Activated CD8-positive, alpha-beta memory T cell treated with anti-CD3 and anti-CD28 coated beads, Interleukin-2, amount 50 U/mL, for 24 hours (primary cell): ENCODE results near the gene CD8B2.
"Not testable (repeated sequence)": the region's sequence is repeated elsewhere in the genome, so short reads cannot be mapped to it uniquely, and the experiment has no call there.

Experiments used
- DNase-seq: peaks from one replicate; pipeline ENCODE4 v3.0.0-alpha.2; 2020; ENCODE audit errors: extremely low read depth

Gene CD8B2

GRCh38 chr2:106551417-106552130 lies 64.4 kb downstream of the CD8B2 start:
- no peak for DNase-seq

GRCh38 chr2:106552921-106553320 lies 65.8 kb downstream of the CD8B2 start:
- no peak for DNase-seq

- DNase-seq, result no peak
These were observed 66.2 kb downstream of the CD8B2 start for GRCh38 chr2:106553321-106553720.

GRCh38 chr2:106554411-106554810 lies 67.2 kb downstream of the CD8B2 start:
- DNase-seq, result no peak

DNA sequence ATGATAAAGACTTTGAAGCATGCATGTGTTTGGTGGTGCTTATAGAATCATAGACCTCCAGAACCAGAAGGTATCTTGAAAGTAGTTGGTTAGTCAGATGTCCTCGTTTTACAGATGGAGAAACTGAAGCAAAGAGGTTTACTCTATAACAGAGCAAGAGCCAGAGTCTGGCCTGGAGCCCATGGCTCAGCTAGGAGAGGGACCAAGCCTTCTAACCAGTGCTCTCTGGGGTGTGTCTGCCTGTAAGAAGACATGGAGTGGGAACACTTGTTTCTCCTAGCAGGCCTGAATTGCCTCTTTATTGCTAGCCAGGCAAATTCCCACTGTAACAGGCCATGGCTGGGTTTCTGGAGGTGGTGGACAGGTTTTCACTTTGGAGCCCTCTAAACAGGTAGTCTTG lies 67.9 kb downstream of the CD8B2 start:
- DNase-seq, result no peak

DNA sequence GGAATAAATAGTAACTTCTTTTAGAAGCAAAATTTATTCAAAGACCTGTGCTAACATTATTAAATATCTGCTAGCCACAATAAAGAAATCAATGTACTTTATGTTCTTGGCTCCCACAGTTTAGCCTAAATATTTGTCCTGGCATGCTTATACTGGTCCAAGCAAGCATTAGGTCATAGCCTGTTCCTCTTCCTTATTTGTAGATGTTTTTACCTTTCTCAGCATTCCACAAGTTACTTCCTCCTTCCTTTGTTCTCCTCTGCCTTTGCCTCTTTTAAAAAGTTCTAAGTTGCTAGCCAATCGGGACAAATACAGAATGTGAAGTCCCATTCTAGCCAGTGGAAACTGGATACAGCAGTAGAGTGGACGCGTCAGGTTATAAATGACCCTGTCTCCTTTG lies 72.6 kb downstream of the CD8B2 start:
- DNase-seq, result not testable (repeated sequence)

- no peak for DNase-seq
These were observed 73.6 kb downstream of the CD8B2 start for GRCh38 chr2:106560773-106561172.

GRCh38 chr2:106561356-106561755 lies 74.2 kb downstream of the CD8B2 start:
- DNase-seq, result no peak

- DNase-seq, result no peak
These were observed 74.6 kb downstream of the CD8B2 start for GRCh38 chr2:106561803-106562202.

DNA sequence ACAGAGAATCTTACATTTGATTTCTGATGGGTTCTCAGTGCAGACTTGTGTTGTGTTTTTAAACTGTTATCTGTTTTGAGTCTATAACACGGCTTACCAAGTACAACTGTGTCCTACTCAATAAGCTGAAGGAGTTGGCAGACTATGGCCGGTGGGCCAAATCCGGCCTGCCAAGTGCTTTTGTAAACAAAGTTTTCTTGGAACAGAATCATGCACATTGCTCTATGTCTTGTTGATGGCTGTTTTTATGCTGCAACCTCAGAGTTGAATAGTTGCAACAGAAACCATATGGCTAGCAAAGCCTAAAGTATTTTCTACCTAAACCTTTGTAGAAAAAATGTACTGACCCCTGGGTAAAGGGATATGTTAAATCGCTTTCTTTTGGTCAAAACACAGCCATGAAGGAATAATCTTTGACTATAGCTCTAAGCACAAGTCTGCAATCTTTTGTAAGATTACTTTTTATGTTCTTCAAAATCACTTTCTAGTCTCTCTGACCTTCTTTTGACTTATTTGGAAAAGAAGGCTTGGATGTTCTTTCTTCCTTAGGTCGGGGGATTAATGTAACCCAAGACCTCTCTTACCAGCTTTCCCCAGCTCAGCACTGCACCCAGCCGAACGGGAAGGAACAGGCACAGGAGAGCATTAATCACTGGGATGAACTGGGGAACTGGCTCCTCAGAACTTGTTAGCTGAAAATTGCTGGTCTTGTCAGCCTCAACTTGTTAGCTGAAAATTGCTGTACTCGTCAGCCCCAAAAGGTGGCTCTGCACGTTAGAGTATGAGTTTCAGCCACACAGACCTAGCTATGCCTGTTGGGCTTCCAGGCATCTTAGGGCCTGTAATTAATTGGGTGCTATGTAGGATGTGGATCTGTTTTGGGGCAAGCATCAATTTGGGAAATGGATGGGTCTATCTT lies 75.4 kb downstream of the CD8B2 start:
- no peak for DNase-seq

DNA sequence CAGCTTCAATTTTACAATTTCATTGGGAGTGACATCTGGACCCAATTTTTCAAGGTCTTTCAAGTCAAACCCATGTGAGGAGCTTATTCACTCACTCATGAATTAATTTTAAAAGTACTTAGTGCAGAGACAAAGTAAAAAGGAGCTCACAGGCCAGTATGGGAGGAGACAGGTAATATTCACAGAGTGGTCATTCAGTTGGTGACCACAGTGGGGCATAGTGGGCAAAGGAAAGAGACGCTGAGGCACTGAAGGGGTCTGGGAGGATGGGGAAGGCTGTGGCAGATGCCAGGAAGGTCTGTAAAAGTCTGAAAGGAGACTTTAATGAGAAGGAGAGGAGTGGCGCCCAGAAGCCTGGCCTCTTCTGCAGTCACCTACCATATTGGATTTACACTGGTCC lies 76.0 kb downstream of the CD8B2 start:
- DNase-seq, result no peak

DNA sequence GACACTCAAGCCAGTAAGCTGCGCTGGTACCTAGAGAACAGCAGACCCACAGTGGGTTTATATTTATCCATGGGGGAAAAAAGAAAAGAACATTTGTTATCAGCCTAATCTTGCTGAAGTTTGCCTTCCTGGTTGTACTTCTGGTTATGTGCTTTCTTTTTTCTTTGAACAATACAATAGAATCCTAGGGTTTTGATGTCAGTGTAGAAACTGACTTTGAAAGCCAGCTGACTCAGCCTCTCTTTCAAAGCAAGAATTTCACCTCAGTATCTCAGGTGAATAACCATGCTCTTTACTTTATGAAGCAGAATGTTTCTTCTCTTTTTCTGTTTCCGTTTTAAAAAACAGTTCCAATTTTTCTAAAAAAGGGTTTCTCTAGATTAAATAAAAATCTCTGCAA lies 78.4 kb downstream of the CD8B2 start:
- no peak for DNase-seq

DNA sequence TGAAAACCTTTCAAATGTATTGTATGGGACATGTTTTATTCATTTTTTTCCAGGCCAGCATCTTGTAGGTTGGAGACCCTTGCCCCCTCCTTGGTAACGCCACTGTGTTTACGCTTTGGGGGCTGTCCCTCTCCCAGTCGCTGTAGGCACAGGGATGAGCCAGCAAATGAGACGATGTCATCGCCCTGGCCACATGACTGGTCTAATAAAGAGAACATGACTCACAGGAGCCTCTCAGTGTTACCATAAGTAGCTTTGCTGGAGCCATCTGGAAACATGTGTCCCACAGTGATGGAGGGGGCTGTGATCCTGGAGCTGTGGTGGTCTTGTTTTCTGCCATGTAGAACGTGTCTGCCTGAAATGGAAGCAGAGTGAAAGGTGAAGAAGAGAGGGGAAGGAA lies 78.9 kb downstream of the CD8B2 start:
- DNase-seq, result no peak

GRCh38 chr2:106566484-106566883 lies 79.3 kb downstream of the CD8B2 start:
- not testable (repeated sequence) for DNase-seq

- no peak for DNase-seq
These were observed 83.2 kb downstream of the CD8B2 start for GRCh38 chr2:106570316-106570715.
